Peyer's patch (tissue), 4 donors: ENCODE measurements around the gene TRIL. TPM values are rescaled to one million over a fixed set of nuclear protein-coding genes. Genes with fewer than 3 reads are reported as not detected.

Experiments used
- DNase-seq, 3 donors: peaks; one replicate each; pipeline ENCODE4 v3.0.0-alpha.2; 2017 to 2019
- H3K27ac ChIP-seq, 4 donors: fragments of 200-600 bp; sonication (generic); one replicate each; pipeline ENCODE4 v1.5.1; 2016 to 2019
- H3K27me3 ChIP-seq, 2 donors: fragments of 200-600 bp; sonication (generic); one replicate each; pipeline ENCODE4 v1.5.1; 2019
- H3K36me3 ChIP-seq, 3 donors: fragments of 200-600 bp; sonication (generic); one replicate each; pipeline ENCODE4 v1.5.1; 2016 to 2019
- H3K4me1 ChIP-seq, 4 donors: fragments of 200-600 bp; sonication (generic); one replicate each; pipeline ENCODE4 v1.5.1; 2016 to 2019
- H3K4me3 ChIP-seq, 4 donors: fragments of 200-600 bp; sonication (generic); 1 replicate in 3 of 4; 2 replicates in 1 of 4; pipeline ENCODE4 v1.5.1; 2016 to 2019; ENCODE audit warnings: mild to moderate bottlenecking in 1 of 4
- H3K9me3 ChIP-seq, 4 donors: fragments of 200-600 bp; sonication (generic); one replicate each; pipeline ENCODE4 v1.5.1; 2016 to 2019; ENCODE audit warnings: mild to moderate bottlenecking in 1 of 4
- CTCF ChIP-seq, 6 experiments: fragments of 450-650 bp in 4 of 6; fragments of 200-600 bp in 2 of 6; sonication (generic) in 1 of 6; IDR thresholded peaks; one replicate each; pipeline ENCODE4 v1.5.1; 2017 to 2019; ENCODE audit warnings: antibody characterized with exemption in 6 of 6, mild to moderate bottlenecking in 3 of 6, moderate library complexity in 1 of 6
- POLR2A ChIP-seq, 2 donors: fragments of 450-650 bp; IDR thresholded peaks; one replicate each; pipeline ENCODE4 v1.5.1; 2017; ENCODE audit warnings: antibody characterized with exemption in 2 of 2, mild to moderate bottlenecking in 2 of 2, moderate library complexity in 2 of 2
- total RNA-seq, 4 donors: library from RNA; depleted of rRNA; stranded (reverse); fragments of >200 nt; gene quantifications; one replicate each; pipeline ENCODE4 v1.1.0, GENCODE V29; 2016

TRIL gene
- total RNA-seq, 4 donors from 2014 or later, result 0.70 to 1.7 (median 1.0) TPM

GRCh38 chr7:28919510-28919909 is 38.6 kb downstream of the TRIL start:
- Histone ChIP-seq H3K4me3 (no peak overlapping the region), H3K4me1 (no peaks in the 10 kb centered on the region), H3K27ac (no peak overlapping the region), H3K27me3 (no peaks in the 10 kb centered on the region), H3K9me3 (no peaks in the 10 kb centered on the region), H3K36me3 (no peaks in the 10 kb centered on the region)
- no peak for DNase-seq
- TF ChIP-seq POLR2A (IDR thresholded peaks at IDR 0.05), result no peak
- TF ChIP-seq CTCF (IDR thresholded peaks at IDR 0.05), result no peak

GRCh38 chr7:28908775-28909174 is 49.4 kb downstream of the TRIL start:
- Histone ChIP-seq H3K36me3 (no peaks in the 10 kb centered on the region), H3K4me1 (no peaks in the 10 kb centered on the region), H3K27me3 (no peaks in the 10 kb centered on the region), H3K4me3 (no peak overlapping the region), H3K27ac (no peak overlapping the region), H3K9me3 (no peaks in the 10 kb centered on the region)
- TF ChIP-seq POLR2A (IDR thresholded peaks at IDR 0.05) (no peak), CTCF (IDR thresholded peaks at IDR 0.05) (no peak)
- DNase-seq, result no peak

GRCh38 chr7:28905464-28905863 is 52.7 kb downstream of the TRIL start:
- Histone ChIP-seq H3K4me3 (no peak overlapping the region), H3K9me3 (no peaks in the 10 kb centered on the region), H3K27ac (no peak overlapping the region), H3K4me1 (no peaks in the 10 kb centered on the region), H3K36me3 (no peaks in the 10 kb centered on the region), H3K27me3 (no peaks in the 10 kb centered on the region)
- no peak for DNase-seq
- TF ChIP-seq CTCF (IDR thresholded peaks at IDR 0.05), result no peak
- no peak for TF ChIP-seq POLR2A (IDR thresholded peaks at IDR 0.05)

GRCh38 chr7:28904578-28905048 is 53.5 kb downstream of the TRIL start:
- Histone ChIP-seq H3K27ac (no peak overlapping the region), H3K4me1 (no peaks in the 10 kb centered on the region), H3K4me3 (peak overlapping the region in 2 of 4 donors; percentile 1 to 35), H3K27me3 (no peaks in the 10 kb centered on the region), H3K9me3 (no peaks in the 10 kb centered on the region), H3K36me3 (no peaks in the 10 kb centered on the region)
- TF ChIP-seq POLR2A (IDR thresholded peaks at IDR 0.05) (no peak), CTCF (IDR thresholded peaks at IDR 0.05) (no peak)
- DNase-seq, result no peak

GRCh38 chr7:28903730-28904577 is 54.2 kb downstream of the TRIL start:
- no peak for DNase-seq
- Histone ChIP-seq H3K4me3 (peak overlapping the region in 2 of 4 donors; percentile 1 to 35), H3K9me3 (no peaks in the 10 kb centered on the region), H3K27me3 (no peaks in the 10 kb centered on the region), H3K27ac (no peak overlapping the region), H3K4me1 (no peaks in the 10 kb centered on the region), H3K36me3 (no peaks in the 10 kb centered on the region)
- TF ChIP-seq CTCF (IDR thresholded peaks at IDR 0.05) (no peak), POLR2A (IDR thresholded peaks at IDR 0.05) (no peak)

Other genes with a start within 250 kb of the TRIL start
- gene CPVL, start 188.2 kb upstream of the TRIL start, total RNA-seq, result 10 to 100 TPM in 1 of 4 donors, 1 to 10 TPM in 3; 2.5 to 16.5 (median 8.0) TPM
- gene CHN2, start 236.4 kb upstream of the TRIL start, total RNA-seq, result 100 to 1,000 TPM in 3 of 4 donors, 10 to 100 TPM in 1; 29.7 to 159 (median 120) TPM